HK-2 (cell line): ENCODE results near the gene CPVL.

Experiments
- DNase-seq: peaks from one replicate; pipeline ENCODE4 v3.0.0-alpha.2; 2018; ENCODE audit not compliant: unreplicated experiment

The CPVL gene

DNA sequence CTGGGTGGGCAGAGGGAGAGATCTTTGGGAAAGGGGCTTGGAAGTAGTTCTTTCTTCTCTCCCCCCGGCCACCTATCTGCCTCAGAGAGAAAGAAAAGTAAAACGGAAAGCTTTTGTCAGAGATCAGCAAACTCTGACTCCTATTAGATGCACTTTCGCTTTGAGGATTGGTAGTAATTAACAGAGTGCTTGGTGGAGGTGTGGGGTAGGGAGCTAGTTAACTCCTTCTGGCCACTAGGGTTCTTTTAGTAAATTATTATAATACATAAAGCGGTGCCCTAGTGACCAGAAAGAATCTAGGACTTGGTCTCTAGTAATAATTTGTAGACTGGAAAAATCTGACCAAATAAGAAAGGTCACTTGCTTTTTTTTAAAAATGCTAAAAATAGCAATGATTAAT is 54.6 kb downstream of the CPVL start:
- no peak for DNase-seq

DNA sequence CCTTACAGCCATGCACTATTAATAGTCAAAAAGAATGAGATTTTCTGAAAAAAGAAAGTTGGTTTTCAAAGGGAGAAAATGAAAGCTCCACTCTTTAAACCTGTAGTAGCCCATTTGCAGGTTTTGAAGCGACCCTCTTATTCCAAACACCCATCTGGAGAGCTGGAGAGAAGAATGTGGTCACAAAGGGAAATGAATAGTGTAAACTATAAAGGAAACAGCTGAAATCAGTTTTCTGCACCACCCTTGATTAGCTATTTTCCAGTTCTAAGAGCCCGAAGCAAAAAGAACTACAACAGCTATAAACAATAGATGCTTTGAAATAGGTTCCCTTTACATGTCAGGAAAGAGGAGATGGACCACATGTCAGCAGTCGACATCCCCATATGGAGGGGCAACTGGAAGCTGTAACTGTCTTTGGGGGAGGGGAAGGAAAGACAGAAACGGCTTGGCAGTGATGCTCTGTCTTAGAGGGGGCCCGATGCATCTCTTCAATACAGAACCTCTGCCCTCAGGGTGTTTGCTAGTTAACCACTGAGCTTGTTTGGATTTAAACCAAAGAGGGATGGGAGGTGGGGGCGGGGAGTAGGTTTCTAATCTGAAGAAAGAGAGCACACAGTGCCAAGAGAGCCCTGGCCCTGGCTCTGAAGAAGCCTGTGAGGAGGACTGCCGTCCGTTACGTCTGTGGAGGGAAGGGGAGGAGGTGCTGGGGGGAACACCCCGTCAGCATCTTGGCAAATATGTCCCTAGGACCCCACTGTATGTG is 55.3 kb downstream of the CPVL start:
- no peak for DNase-seq

DNA sequence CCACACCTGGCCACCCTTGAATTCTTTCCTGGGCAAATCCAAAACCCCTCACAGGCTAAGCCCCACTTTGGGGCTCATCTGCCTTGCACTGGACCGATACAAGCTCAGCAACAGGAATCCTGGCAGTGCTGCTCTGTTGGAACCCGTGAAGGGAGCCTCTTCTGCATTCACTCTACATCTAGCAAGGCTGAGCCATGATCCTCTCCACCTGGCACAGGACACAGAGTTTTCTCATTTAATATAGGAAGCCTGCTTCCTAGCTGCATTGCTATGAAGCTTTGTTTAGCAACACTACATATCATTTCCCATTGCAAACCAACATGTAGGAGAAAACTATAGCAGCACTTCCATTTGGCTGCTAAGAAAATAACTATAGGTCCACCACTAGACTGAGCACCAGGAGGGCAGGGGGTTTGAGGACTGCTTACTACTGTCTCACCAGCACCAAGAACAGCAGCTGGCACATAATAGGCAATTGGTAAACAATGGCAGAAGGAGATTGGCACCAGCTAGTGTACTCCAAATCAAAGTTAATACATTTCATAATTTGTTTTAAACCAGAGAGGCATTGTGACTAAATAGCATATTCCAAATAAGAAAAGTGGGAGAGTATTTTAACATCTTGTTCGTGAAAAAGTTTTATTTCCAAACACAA is 56.1 kb downstream of the CPVL start:
- no peak for DNase-seq

DNA sequence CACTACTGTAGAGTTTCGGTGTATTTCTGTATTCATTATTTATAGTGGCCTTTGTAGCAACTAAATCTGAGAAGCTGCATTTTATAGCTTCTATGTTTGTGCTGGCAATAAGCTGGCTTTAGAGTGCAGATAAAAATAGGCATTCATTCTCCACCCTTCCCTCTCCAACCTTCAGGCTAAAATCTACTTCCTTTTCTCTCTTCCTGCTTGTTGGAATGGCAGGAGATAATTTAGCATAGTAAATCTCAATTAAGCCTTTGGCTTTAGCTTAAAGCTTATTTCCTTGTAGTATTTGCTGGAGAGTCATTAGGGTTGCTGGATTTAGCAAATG is 58.5 kb downstream of the CPVL start:
- DNase-seq: no peak

DNA sequence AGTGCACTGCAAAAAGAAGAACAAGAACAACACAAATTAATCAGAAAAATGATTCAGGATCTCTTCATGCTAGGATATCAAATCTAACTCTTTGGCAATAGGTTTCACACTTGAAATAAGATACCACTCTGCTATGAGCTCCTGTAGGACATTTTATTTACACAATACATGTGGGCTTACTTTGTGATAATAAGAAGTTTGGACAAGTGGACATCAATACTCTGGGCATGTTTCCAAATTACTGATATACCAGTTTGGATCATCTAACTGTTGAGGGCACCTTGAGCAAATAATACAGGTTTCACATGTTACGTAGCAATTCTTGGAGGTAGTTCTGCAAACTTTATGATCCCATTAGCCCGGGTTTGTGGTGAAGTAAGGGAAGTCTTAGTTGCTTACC is 59.8 kb downstream of the CPVL start:
- no peak for DNase-seq

DNA sequence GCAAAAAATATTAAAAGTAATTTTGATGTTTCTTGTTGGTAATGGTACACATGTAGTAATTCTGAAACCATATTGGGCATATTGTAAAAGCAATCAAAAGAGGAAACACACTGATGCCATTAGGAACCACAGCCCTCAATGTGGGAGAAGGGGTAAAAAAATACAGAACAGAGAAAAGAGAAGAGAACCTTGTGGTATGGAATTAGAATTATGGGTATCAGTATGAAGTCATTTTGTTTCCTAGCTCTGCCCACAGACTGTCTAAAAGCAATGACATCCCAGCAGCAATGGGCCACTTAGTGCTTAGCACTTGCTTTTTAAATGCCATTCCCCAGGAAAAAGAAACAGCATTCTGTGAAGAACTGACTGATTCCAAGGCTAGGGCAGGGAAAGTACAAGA is 61.5 kb downstream of the CPVL start:
- no peak for DNase-seq

DNA sequence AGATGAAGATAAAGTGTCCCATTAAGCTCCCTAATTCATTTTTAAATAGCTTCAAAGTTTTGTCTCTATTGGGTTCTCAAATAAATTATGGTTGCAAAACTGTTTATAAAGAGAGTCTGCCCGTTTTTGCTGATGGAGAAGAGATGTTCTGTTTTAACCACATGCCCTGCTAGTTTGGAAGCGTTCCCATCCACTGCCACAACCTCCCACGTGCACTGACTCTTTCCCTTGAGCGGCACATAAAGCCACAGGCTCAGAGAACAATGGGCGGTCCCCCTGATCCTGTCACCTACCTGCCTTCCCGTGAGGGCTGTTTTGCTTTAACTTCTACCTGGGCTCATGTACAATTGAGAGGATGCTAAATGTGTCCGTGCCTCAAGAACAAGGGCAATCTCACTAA is 65.5 kb downstream of the CPVL start:
- no peak for DNase-seq

DNA sequence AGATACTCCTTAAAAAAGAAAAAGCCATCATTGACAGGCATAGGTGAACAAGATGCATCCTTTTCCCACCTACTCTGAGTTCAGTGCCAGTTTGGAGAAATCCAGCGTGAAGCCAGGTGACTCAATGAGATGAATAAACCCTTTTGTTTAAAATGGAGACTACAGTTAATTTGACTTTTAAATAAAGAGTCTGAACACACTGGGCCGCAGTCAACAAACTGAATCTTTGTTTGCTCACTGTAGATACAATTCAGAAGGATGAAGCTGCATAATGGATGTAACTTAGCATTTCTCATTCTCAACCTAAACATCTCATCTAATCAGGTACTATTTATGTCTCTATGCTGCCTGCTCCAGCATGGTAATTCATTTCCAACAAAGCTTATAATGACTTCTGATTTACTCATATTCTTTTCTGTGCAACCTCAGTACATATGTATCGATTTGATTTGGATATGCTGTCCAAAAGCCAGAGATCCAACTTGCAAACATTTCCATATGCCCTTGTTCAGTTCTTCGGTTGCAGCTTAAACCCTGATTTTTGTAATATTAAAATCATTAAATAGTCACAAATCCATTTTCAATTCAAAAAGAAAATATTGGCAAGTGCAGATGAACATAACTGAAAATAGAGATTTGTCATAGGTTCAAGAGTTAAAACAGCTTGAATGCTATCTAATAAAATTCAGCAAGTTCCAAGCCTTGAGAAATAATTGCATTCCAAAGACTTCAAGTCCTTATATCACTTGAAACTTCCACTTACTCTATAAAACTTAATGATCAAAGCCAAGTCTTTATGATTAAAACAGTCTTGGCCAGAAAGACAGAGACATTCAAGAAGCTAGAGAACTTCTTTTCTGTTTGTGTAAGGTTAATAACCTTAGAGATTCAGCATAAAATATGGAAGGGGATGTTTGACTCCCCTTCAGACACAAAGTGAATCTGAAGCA is 67.8 kb downstream of the CPVL start:
- DNase-seq: no peak

DNA sequence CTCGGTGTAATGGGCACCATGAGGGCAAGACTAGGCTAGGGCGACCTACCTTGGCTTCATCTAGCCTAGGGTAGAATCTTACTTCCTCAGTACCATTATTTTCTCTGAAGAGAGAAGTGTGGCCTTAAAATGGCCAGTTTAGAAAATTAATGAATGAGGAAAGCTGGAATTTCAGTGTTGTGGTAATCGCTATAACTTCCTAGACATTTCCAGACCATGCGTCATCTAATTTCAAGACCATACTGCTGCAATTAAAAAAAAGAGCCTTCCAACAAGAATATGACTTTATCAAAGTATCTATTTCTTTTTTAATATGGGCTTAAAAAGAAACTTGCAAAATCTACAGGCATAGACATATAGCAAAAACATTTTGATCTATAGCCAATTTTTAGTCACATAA is 68.5 kb downstream of the CPVL start:
- DNase-seq: no peak

DNA sequence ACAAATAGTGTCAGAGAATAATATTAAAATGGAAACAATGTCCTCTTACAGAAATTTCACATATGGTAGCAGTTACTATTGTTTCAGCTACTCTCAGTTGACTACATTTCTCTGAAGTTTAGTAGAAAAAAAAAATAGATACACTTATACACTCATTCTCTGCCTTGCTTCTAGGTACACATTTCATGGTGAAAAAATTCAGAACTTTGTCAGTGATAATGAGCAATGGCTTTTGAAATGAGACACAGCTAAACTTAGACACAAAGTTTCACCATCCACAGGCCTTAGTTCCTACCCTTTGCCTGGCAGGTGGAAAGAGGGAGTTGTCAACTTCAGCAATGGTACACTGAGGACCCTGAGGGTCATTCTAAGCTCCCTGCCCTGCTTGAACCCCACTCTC is 69.2 kb downstream of the CPVL start:
- DNase-seq: no peak

DNA sequence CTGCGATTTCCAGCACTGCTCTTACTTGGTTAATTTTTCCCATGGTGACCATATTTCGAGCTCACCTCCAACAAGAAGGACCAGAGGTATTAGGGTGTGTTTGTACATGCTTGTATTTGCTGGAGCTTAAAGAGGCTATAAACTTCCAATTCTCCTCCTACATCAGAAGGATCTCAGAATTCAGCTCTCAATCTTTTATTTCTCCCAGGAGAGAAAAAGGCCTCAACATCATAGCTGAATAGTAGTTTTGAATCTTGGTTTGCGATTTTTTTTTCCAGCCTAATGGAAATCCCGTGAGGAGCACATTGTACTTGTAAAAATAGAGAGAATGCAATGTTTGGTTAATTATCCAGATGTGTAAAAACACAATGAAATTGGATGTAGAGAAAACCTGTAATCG is 69.7 kb downstream of the CPVL start:
- no peak for DNase-seq

DNA sequence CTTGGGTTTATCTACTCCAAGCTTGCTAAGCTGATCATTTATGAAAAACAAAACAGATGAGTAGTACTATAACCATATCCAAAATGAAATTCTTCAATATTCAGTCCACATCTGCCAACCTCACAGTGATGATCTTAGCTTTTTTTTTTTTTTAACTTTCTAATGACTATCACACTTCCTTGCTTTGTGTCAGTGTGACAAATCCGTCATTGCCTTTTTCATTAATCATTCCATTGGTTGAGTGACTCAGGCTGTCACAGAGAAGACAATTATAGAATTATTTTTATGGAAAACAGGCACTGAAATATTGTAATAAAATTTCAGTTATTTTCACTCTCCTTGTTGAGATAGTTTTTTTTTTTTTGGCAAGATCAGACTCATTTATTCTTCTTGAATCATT is 70.7 kb downstream of the CPVL start:
- no peak for DNase-seq

DNA sequence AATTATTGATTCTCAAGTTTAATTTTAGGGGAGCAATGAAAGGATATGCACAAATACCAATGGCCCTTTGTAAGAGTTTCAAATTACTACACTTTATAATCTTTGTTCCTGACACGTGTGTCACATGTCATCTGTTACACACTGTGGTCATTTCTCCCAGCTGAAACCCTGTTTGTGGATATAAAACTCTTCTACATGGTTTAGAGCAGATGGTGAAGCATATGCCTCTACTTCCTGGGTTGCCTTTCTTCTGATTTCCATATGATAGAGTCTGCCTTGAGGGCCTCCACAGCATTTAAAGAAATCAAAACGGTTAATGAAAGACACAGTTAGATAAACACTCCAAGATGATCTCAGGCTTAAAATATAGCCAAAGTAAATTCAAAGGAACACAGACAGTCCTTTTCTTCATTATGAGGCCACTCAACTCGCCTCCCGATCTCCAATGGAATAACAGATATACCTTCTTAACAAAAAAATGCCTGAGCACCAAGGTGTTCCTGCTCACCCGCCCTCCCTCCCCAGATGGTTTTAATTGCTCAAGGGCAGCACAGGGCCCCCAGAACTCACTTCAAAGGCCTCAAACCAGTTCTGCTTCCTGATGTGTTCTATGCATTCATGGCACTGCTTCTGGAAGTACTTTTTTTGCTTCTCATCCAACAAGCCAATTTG is 75.0 kb downstream of the CPVL start:
- DNase-seq: no peak

DNA sequence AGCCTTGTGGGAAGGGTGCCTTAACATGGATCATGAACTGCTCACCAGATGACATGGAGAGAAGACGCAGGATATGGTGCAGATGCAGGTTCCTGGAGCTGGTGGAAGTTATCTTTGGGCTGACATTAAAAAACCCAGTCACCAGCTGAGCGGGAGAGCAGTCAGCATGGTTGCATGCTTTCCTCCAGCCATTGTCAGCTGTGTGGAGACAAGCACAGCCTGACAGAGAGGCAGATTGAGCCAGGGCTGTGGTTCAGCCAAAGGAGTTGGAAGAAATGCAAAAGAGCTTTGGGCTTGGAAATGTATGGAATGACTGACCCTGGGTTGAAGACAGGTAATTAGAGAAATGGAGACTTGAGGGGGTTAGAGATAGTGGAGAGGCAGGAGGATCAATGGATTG is 79.7 kb downstream of the CPVL start:
- no peak for DNase-seq

DNA sequence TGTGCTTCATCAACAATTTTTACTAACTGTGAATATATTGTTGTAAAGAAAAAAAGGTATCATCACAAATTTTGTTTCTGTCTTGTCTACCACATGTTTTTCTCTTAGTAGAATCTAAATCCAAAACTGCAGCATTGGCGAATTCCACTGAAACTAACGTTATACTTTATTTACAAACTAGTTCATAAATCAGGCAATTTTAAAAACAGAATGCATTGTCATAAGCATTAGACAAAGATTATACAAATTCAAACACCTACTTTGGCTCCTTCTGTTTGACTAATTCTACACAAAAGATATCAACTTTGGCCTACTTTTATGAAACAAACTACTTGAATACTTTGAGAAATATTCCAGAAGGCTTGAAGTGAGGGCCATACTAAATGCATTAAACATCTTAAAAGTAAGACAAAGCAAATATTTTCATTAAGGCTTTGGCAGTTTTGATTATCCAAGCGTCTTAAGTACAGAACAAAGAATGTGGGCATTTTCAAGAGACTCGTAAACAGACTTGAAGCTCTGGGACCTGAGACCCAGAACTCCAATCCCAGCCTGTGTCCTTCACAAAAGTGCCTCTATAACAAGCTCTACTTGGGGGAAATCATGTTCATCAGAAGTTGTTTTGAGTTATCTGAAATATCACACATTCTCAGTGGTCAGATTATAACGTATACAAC is 81.0 kb downstream of the CPVL start:
- DNase-seq: no peak

DNA sequence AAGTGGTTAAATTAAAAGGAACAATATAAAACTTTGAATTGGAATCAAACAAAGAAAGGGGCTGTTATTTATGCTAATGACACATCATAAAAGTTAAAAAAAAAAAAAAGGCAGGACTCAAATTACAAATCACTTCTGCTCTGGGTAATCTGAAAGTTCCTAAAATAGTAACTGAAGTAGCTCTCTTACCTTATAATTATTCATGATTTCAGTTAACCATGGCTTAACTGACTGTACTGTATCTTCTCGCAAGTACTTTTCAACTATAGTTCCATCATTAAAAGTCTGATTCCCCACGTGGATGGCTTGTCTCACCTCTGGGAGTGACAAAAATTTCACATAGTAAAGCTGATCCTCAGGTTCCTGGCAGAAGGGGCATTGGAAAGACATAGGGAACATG is 82.5 kb downstream of the CPVL start:
- no peak for DNase-seq

DNA sequence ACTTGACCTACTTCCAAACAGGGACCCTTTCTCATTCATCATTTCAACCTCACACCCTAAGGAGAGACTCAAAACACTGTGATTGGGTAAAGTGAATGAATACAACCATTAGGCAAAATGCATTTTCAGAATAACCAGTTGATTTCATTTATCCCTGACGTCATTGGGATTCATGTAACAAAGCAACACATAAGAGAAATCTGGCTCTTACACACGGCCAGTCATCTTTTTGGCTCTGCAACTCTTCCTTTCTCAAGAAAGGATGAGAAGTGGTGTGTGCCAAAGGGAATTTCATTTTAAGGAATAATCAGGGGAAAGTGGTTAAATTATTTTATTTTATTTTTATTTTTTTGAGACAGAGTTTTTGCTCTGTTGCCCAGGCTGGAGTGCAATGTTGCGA is 83.1 kb downstream of the CPVL start:
- no peak for DNase-seq

DNA sequence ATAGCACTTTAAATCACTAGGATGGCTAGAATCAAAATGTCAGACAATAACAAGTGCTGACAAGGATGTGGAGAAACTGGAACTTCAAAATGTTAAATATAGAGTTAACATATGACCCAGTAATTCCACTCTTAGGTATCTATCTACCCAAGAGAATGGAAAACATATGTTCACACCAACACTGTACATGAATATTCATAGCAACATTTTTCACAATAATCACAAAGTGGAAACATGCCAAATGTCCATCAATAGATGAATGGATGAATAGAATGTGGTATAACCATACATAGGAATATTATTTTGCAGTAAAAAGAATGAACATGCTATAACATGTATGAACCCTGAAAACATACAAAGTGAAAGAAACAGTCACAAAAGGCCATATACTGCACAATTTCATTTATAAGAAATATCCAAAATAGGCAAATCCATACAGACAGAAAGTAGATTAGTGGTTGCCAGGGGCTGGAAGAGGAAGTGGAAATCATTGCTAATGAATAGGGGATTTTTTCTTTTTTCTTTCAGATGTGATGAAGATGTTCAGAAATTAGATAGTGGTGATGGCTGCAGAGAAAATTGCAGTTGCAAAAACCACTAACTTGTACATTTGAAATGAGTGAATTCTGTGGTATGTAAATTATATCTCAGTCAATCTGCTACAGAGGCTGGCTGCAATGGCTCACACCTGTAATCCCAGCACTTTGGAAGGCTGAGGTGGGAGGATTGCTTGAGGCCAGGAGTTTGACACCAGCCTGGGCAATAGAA is 93.0 kb downstream of the CPVL start:
- DNase-seq: no peak

DNA sequence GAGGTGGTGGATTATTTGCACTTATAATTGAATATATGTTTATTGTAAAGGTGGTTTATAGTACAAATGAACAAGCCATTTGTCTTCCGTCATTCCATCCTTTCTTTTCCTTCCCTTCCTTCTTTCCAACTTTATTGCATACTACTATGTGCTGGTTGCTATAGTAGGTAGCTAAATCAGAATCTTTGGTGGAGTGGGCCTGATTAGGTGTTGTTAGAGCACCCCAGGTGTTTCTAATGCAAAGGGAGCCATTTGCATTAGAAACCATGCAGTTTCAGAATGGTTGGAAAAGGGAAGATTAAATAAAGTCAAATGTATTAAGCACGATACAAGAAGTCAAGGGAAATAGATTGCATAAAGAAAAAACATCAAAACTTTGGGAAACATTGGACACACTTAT is 99.4 kb downstream of the CPVL start:
- no peak for DNase-seq

DNA sequence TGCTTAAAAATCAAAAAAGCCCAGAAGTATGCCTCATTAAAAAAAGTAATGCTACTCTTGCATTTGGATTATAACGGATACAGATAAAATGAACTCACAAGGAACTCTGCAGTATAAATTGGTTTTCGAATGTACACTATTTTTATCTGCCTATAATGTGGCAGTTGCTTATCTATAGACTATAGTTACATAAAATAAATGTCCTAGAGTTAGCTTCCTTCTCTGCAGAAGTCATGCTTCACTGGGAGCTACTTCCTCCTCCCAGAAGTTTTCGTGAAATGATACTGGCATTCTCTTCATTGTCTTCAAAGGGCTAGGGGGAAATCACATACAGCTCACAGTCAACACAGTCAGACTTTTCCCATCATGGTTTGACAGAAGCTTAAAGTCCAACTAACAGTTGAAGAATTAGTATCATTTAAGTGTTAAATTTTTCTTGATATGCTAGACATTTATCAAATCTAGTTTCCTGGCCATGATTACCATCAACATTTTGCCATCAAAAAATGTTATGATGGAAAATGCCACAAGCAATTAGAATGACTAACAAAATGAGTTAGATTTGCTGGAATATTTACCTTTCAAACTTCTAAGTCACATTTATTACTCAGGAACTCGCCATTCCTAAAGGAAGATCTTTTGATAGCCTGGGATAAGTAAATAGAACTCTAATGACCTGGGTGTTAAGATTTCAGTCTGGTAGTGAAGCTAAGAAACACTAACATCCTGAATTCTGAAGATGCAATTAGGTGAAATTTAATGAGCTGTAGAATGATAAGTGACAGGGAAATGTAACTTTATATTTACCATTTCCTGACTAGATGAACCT is 100.9 kb downstream of the CPVL start:
- no peak for DNase-seq
